Thoracic aorta (tissue), 2 donors: Measurements from ENCODE around the gene CERS4. TPM values are rescaled to one million over a fixed set of nuclear protein-coding genes. Genes with fewer than 3 reads are reported as not detected.

ENCODE experiments used
- ATAC-seq: fragments of 150-250 bp; one replicate; pipeline ENCODE4 v1.8.0; 2017; ENCODE audit warnings: low read depth; ENCODE audit not compliant: insufficient number of reproducible peaks, low FRiP score
- DNase-seq: peaks from one replicate; pipeline ENCODE4 v3.0.0-alpha.2; 2020; ENCODE audit warnings: low spot score
- H3K27ac ChIP-seq, 2 donors: fragments of 200-600 bp; sonication (generic); 1 replicate in 1 of 2; 2 replicates in 1 of 2; pipeline ENCODE4 v1.5.1; 2016; ENCODE audit warnings: mild to moderate bottlenecking in 2 of 2, moderate library complexity in 2 of 2
- H3K27me3 ChIP-seq: fragments of 200-600 bp; sonication (generic); replicated peaks from 2 replicates; pipeline ENCODE4 v1.6.0; 2016; ENCODE audit warnings: mild to moderate bottlenecking; ENCODE audit not compliant: insufficient read depth
- H3K36me3 ChIP-seq: fragments of 200-600 bp; sonication (generic); one replicate; pipeline ENCODE4 v1.5.1; 2016
- H3K4me1 ChIP-seq, 2 donors: fragments of 200-600 bp; sonication (generic); 1 replicate in 1 of 2; 2 replicates in 1 of 2; pipeline versions ENCODE4 v1.5.1 to v1.6.0; 2016; ENCODE audit warnings: low read depth in 2 of 2, mild to moderate bottlenecking in 1 of 2; ENCODE audit not compliant: control insufficient read depth in 1 of 2
- H3K4me3 ChIP-seq: fragments of 200-600 bp; sonication (generic); 2 replicates; pipeline ENCODE4 v1.5.1; 2016; ENCODE audit warnings: mild to moderate bottlenecking
- H3K9me3 ChIP-seq: fragments of 200-600 bp; sonication (generic); 2 replicates; pipeline ENCODE4 v1.5.1; 2016
- total RNA-seq, 2 donors: library from RNA; depleted of rRNA; stranded (reverse); fragments of >200 nt; gene quantifications; one replicate each; pipeline versions ENCODE4 v1.1.0 to v1.2.3, GENCODE V29; 2016
- TF ChIP-seq, protein P1 (sequence below): fragments of 200-600 bp; sonication (generic); IDR thresholded peaks from one replicate; pipeline ENCODE4 v1.5.1; 2019; ENCODE audit warnings: antibody characterized with exemption

The CERS4 gene
- total RNA-seq, 2 donors from 2014 or later: 21.9 to 29.7 TPM

DNA sequence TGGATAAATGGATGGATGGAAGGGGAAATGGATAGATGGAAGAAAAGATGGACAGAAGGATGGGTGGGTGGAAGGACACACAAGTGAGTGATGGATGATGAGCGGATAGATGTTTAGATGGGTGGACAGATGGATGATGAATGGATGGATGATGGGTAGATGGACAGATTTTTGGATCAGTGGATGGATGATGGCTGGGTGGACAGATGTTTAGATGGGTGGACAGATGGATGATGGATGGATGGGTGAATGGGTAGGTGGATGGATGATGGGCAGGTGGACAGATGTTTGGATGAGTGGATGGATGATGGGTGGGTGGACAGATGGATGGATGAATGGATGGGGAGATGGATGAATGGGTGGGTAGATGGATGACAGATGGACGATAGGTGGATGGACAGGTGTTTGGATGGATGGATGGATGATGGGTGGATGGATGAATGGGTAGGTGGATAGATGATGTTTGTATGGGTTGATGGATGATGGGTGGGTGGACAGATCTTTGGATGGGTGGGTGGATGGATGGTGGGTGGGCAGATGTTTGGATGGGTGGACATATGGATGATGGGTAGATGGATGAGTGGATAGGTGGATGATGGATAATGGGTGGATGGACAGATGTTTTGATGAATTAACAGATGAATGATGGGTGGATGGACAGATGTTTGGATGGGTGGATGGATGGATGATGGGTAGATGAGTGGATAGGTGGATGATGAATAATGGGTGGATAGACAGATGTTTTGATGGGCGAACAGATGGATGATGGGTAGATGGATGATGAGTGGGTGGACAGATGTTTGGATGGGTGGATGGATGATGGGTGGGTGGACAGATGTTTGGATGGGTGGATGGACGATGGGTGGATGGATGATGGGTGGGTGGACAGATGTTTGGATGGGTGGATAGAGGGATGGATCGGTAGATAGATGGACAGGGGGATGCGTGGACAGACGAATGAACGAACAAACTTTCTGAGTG is 39.5 kb downstream of the CERS4 start:
- H3K27ac ChIP-seq: no peak overlapping the region
- no peaks in the 10 kb centered on the region for H3K9me3 ChIP-seq
- no peaks in the 10 kb centered on the region for H3K27me3 ChIP-seq
- ATAC-seq (no peak), DNase-seq (no peak)
- peaks cover 5 to 13% of the 10 kb centered on the region in 2 donors for H3K4me1 ChIP-seq
- TF ChIP-seq, protein P1, sequence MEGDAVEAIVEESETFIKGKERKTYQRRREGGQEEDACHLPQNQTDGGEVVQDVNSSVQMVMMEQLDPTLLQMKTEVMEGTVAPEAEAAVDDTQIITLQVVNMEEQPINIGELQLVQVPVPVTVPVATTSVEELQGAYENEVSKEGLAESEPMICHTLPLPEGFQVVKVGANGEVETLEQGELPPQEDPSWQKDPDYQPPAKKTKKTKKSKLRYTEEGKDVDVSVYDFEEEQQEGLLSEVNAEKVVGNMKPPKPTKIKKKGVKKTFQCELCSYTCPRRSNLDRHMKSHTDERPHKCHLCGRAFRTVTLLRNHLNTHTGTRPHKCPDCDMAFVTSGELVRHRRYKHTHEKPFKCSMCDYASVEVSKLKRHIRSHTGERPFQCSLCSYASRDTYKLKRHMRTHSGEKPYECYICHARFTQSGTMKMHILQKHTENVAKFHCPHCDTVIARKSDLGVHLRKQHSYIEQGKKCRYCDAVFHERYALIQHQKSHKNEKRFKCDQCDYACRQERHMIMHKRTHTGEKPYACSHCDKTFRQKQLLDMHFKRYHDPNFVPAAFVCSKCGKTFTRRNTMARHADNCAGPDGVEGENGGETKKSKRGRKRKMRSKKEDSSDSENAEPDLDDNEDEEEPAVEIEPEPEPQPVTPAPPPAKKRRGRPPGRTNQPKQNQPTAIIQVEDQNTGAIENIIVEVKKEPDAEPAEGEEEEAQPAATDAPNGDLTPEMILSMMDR: no peak
- H3K36me3 ChIP-seq: no peaks in the 10 kb centered on the region
- H3K4me3 ChIP-seq: no peak overlapping the region

DNA sequence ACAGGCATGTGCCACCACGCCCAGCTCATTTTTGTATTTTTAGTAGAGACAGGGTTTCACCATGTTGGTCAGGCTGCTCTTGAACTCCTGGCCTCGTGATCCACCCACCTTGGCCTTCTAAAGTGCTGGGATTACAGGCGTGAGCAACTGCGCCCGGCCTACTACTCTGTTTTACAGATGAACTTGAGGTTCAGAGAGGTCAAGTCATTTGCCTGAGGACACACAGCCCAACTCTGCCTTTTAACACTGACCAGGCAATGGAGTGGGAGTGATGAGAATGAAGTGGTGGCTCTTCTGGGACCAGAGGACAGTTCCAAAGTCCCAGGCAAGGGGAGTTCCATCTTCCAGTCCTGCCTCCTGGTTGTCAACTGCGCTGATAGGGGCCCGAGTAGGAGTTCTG is 41.4 kb downstream of the CERS4 start:
- H3K4me3 ChIP-seq: no peak overlapping the region
- H3K27me3 ChIP-seq: no peaks in the 10 kb centered on the region
- TF ChIP-seq, protein P1: no peak
- no peaks in the 10 kb centered on the region for H3K9me3 ChIP-seq
- peak overlapping the region in 1 of 2 donors; percentile 4 for H3K27ac ChIP-seq
- peaks cover 5 to 13% of the 10 kb centered on the region in 2 donors for H3K4me1 ChIP-seq
- ATAC-seq: no peak
- DNase-seq: no peak
- H3K36me3 ChIP-seq: no peaks in the 10 kb centered on the region

DNA sequence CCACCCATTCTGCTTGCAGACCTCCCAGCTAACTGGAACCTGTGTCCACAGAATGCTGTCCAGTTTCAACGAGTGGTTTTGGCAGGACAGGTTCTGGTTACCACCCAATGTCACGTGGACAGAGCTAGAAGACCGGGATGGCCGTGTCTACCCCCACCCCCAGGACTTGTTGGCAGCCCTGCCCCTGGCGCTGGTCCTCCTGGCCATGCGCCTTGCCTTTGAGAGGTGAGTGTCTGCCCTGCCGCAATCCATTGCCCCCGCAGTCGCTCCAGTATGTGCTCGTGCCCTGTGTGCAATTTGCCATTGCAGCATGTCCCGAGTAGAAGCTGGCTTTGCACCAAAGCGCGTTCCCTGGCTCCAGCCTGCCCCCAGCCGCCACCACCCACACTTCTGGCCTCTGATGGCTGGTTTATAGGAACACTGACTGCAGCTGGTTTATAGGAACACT is 41.9 kb downstream of the CERS4 start:
- H3K27ac ChIP-seq: peak overlapping the region in 1 of 2 donors; percentile 4
- peaks cover 4% of the 10 kb centered on the region for H3K36me3 ChIP-seq
- H3K4me3 ChIP-seq: peak overlapping the region; percentile 28

DNA sequence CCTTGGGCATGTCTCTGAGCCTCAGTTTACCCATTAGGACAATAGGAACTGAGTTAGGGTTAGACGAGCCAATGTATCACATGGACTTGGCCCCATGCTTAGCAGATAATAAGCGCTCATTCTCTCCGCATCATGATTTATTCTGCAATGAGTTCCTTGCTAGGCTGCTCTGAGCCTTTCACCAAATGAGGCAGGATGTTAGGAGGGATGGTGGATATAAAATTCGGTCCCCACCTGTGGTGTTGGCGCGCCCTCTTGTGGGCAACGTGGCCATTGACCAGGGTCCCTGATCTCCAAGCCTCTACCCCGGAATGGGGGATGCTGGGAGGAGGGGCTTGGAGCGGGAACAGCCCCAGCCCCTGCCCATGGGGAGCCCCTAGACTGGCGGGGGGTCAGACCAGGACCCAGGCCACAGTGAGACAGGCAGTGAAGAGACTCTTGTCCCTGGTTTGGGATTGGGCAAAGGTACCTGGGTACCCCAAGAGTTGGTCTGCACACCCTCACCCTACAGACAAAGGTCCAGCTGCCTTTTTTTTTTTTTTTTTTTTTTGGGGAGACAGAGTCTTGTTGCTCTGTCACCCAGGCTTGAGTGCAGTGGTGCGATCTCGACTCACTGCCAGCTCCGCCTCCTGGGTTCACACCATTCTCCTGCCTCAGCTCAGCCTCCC is 43.9 kb downstream of the CERS4 start:
- H3K27me3 ChIP-seq: no peaks in the 10 kb centered on the region
- TF ChIP-seq, protein P1: peak; percentile 88
- H3K27ac ChIP-seq: no peak overlapping the region
- no peak overlapping the region for H3K4me3 ChIP-seq
- peaks cover 5 to 13% of the 10 kb centered on the region in 2 donors for H3K4me1 ChIP-seq
- no peak for ATAC-seq
- DNase-seq: peak; percentile 36
- peaks cover 21% of the 10 kb centered on the region for H3K36me3 ChIP-seq
- H3K9me3 ChIP-seq: no peaks in the 10 kb centered on the region

More for the DNA sequence above, 41.9 kb downstream of the CERS4 start:
- no peaks in the 10 kb centered on the region for H3K9me3 ChIP-seq
- peak; percentile 30 for DNase-seq
- peaks cover 5 to 13% of the 10 kb centered on the region in 2 donors for H3K4me1 ChIP-seq
- no peaks in the 10 kb centered on the region for H3K27me3 ChIP-seq
- TF ChIP-seq, protein P1: no peak
- peak; percentile 10 for ATAC-seq

DNA sequence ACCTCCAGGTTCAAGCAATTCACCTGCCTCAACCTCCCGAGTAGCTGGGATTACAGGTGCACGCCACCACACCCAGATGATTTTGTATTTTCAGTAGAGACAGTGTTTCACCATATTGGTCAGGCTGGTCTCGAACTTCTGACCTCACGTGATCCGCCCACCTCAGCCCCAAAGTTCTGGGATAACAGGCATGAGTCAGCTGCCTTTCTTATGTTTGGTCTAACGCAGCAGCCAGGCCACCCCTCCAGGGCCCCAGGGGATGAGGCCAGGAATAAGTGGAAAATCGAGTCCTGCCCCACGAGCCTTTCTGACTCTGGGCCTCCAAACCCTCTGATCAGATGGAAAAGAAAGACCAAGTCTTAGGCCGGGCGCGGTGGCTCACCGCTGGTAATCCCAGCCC is 44.5 kb downstream of the CERS4 start:
- no peaks in the 10 kb centered on the region for H3K27me3 ChIP-seq
- no peaks in the 10 kb centered on the region for H3K9me3 ChIP-seq
- H3K4me3 ChIP-seq: no peak overlapping the region
- DNase-seq (no peak), ATAC-seq (no peak)
- H3K36me3 ChIP-seq: peaks cover 23% of the 10 kb centered on the region
- H3K4me1 ChIP-seq: peaks cover 5 to 13% of the 10 kb centered on the region in 2 donors
- no peak overlapping the region for H3K27ac ChIP-seq
- TF ChIP-seq, protein P1: no peak
